Activated CD4-positive, alpha-beta memory T cell treated with anti-CD3 and anti-CD28 coated beads, Interleukin-2, amount 10 ng/mL, durations not matched to agents 7 days and 5 days (primary cell): ENCODE data around the gene DDTL. TPM values are rescaled to one million over a fixed set of nuclear protein-coding genes. Genes with fewer than 3 reads are reported as not detected.
"Not testable (repeated sequence)": the region's sequence is repeated elsewhere in the genome, so short reads cannot be mapped to it uniquely, and the experiment has no call there.

ENCODE experiments used
- CTCF ChIA-PET: fragments of 350-600 bp; sonication (Branson Sonifier 250); formaldehyde crosslinking; loops from one replicate; lab custom pipeline; 2021; ENCODE audit warnings: antibody characterized with exemption, inconsistent platforms; lab: Charles Lee
- POLR2A ChIA-PET: fragments of 350-600 bp; sonication (Branson Sonifier 250); formaldehyde crosslinking; loops from one replicate; lab custom pipeline; 2021; ENCODE audit warnings: antibody characterized with exemption; lab: Charles Lee
- DNase-seq: peaks from one replicate; pipeline ENCODE4 v3.0.0-alpha.2; 2020
- H3K27ac Mint-ChIP-seq: one replicate; pipeline ENCODE4 v1.8.0; 2021; ENCODE audit warnings: mild to moderate bottlenecking, mixed read lengths
- H3K27me3 Mint-ChIP-seq: one replicate; pipeline ENCODE4 v1.8.0; 2021; ENCODE audit warnings: mixed read lengths
- H3K36me3 Mint-ChIP-seq: one replicate; pipeline ENCODE4 v1.8.0; 2021; ENCODE audit warnings: low read depth, mixed read lengths
- H3K4me1 Mint-ChIP-seq: one replicate; pipeline ENCODE4 v1.8.0; 2021; ENCODE audit warnings: mixed read lengths
- H3K4me3 Mint-ChIP-seq: one replicate; pipeline ENCODE4 v1.8.0; 2021; ENCODE audit warnings: mild to moderate bottlenecking, mixed read lengths
- H3K9me3 Mint-ChIP-seq: one replicate; pipeline ENCODE4 v1.8.0; 2021; ENCODE audit warnings: mixed read lengths
- total RNA-seq, 2 experiments: library from RNA; stranded (reverse); gene quantifications; one replicate each; pipeline ENCODE4 v1.2.3, GENCODE V29; 2021

DDTL gene
- total RNA-seq = 1 to 10 TPM; 2.2 to 2.3 TPM

DNA sequence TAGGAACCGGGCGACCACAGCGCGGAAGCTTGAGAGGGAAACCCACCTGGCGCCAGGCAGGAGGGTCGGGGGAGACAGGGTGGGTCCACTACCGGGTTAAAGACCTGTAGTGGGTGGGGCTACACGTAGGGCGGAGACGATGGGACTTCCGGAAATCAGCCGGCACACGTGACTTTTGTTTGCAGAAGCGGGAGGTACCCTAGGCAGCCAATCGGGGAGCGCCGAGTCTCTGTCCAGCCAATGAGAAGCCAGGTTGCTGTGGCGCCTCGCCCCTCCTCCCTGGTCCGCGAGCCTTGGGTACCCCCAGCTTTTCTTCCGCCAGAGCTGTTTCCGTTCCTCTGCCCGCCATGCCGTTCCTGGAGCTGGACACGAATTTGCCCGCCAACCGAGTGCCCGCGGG lies at the start of gene DDTL:
DDTL (plus strand) TSS at position 321 of the 400 bp plus-strand sequence; CDS start at position 348, 27 bp downstream.
- H3K27me3 Mint-ChIP-seq, H3K4me3 Mint-ChIP-seq, DNase-seq, H3K9me3 Mint-ChIP-seq, CTCF ChIA-PET, POLR2A ChIA-PET, H3K27ac Mint-ChIP-seq: not testable (repeated sequence)
- peaks cover 24% of the 10 kb centered on the region for H3K4me1 Mint-ChIP-seq
- peaks cover 27% of the 10 kb centered on the region for H3K36me3 Mint-ChIP-seq

DNA sequence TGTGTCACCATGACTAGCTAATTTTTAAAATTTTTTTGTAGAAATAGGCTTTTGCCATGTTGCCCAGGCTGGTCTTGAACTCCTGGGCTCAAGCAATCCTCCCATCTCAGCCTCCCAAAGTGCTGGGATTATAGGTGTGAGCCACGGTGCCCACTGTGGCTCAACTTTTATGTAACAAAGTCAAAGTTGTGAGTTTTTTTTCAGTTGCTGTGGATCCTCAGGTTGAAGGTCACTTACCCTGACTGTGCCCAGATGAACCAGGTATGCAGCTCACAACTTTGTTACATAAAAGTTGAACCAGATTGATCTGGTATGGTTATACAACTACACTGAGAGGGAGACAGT lies 46.4 kb upstream of the DDTL start:
- CTCF ChIA-PET = interaction anchor here (1.1 to 1.2 kb wide), 2 partner anchors 9 to 26 kb away, joined by 3 read pairs; partner anchors contain the start of gene MIF

DNA sequence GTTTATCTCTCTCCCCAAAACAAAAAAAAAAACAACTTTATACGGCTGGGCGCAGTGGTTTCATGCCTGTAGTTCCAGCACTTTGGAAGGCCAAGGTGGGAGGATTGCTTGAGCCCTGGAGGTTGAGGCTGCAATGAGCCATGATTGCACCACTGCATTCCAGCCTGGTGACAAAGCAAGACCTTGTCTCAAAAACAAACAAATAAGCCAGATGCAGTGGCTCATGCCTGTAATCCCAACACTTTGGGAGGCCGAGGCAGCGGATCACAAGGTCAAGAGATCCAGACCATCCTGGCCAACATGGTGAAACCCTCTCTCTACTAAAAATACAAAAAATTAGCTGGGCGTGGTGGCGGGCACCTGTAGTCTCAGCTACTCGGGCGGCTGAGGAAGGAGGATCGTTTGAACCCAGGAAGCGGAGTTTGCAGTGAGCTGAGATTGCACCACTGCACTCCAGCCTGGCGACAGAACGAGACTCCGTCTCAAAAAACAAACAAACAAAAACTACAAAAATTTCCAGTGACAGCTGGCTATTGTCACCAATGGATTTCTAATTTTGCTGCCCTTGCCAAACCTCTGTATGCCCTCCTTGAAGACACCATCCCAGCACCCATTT lies 45.0 kb upstream of the DDTL start:
- H3K27ac Mint-ChIP-seq, POLR2A ChIA-PET, DNase-seq, H3K4me3 Mint-ChIP-seq, H3K27me3 Mint-ChIP-seq: not testable (repeated sequence)
- H3K36me3 Mint-ChIP-seq = peaks cover 27% of the 10 kb centered on the region
- peaks cover 12% of the 10 kb centered on the region for H3K9me3 Mint-ChIP-seq
- H3K4me1 Mint-ChIP-seq = peaks cover 10% of the 10 kb centered on the region
- CTCF ChIA-PET = interaction anchor here (0.7 to 1.1 kb wide), 2 partner anchors 8 to 234 kb away, joined by 3 read pairs; no protein-coding TSS in a partner anchor

More for the DNA sequence above, 46.4 kb upstream of the DDTL start:
- H3K27ac Mint-ChIP-seq, DNase-seq, H3K4me3 Mint-ChIP-seq, H3K9me3 Mint-ChIP-seq, H3K27me3 Mint-ChIP-seq: not testable (repeated sequence)
- POLR2A ChIA-PET = interaction anchor here (1.2 kb wide), 1 partner anchor 26 kb away, joined by 3 read pairs; the partner anchor contains the start of gene MIF
- Mint-ChIP-seq H3K36me3 (peaks cover 16% of the 10 kb centered on the region), H3K4me1 (peaks cover 10% of the 10 kb centered on the region)

DNA sequence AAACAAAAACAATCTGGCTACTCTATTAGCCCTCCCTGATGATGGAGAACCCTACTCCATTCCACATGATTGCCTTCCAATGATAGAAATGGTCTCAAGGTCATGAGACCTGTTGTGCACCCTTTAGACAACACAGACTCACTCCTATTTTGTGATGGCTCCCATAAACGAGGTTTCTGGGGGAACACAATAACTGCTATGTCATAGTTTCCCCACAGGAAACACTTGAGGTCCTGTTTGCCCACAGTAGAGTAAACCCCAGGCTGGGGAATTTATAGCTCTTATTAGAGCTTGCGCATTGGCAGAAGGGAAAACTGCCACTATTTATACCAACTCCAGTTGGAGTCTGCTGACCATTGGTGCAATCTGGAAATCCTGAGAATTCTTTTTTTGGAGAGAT lies 43.8 kb upstream of the DDTL start:
- Mint-ChIP-seq H3K9me3 (peaks cover 12% of the 10 kb centered on the region), H3K4me1 (peaks cover 10% of the 10 kb centered on the region), H3K4me3 (no peak overlapping the region), H3K27ac (peak overlapping the region; percentile 52), H3K27me3 (no peaks in the 10 kb centered on the region), H3K36me3 (peaks cover 39% of the 10 kb centered on the region)
- DNase-seq = no peak
- CTCF ChIA-PET = no interaction called here
- POLR2A ChIA-PET = no interaction called here

DNA sequence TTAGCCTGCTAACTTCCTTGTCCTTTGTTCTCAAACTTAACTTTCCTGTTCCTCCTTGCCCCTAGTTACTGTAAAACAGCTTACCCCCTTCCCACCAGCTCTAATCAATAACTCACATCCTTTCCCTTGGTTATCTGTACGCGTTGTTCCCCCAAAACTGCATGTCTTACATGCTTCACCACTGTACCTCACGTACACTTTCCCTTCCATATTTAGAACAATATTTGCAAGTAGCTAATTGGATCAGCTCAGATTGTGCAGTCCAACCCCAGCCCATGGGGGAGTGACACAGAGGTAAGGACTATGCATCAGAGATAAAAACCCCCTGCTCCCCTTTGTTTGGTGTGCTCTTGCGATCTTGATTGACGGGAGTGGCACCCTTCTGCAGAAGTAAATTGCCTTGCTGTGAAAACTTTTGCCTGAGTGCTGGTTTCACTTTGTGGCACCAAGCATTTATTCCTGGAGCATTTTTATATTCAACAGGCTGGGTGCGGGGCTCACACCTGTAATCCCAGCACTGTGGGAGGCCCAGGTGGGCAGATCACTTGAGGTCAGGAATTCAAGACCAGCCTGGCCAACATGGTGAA lies 41.6 kb upstream of the DDTL start:
- POLR2A ChIA-PET = no interaction called here
- Mint-ChIP-seq H3K9me3 (peaks cover 12% of the 10 kb centered on the region), H3K4me3 (no peak overlapping the region), H3K27ac (no peak overlapping the region), H3K4me1 (peaks cover 10% of the 10 kb centered on the region), H3K27me3 (no peaks in the 10 kb centered on the region), H3K36me3 (peaks cover 56% of the 10 kb centered on the region)
- no peak for DNase-seq
- CTCF ChIA-PET = no interaction called here

DNA sequence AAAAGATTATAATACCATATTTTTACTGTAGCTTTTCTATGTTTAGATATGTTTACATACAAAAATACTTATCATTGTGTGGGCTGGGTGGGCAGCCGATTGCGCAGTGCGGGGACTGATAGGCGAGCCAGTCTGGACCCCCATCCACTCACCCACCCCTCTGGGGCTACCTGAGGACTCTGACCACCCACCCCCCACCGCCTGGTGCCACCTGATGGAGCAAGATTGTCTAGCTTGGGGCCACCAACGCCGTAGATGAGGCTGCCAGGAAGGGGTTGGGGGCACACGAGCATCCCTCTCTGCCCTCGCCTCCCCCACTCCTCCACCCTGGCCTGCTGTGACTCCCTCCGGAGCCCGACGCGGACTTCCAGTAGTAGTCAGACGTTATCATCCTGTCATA lies 40.1 kb upstream of the DDTL start:
- DNase-seq = no peak
- POLR2A ChIA-PET = interaction anchor here (0.8 kb wide), 1 partner anchor 13 kb away, joined by 3 read pairs; no protein-coding TSS in a partner anchor
- H3K4me1 Mint-ChIP-seq = peaks cover 10% of the 10 kb centered on the region
- no peak overlapping the region for H3K4me3 Mint-ChIP-seq
- CTCF ChIA-PET = no interaction called here
- peaks cover 62% of the 10 kb centered on the region for H3K36me3 Mint-ChIP-seq
- no peaks in the 10 kb centered on the region for H3K27me3 Mint-ChIP-seq
- no peak overlapping the region for H3K27ac Mint-ChIP-seq
- peaks cover 17% of the 10 kb centered on the region for H3K9me3 Mint-ChIP-seq

DNA sequence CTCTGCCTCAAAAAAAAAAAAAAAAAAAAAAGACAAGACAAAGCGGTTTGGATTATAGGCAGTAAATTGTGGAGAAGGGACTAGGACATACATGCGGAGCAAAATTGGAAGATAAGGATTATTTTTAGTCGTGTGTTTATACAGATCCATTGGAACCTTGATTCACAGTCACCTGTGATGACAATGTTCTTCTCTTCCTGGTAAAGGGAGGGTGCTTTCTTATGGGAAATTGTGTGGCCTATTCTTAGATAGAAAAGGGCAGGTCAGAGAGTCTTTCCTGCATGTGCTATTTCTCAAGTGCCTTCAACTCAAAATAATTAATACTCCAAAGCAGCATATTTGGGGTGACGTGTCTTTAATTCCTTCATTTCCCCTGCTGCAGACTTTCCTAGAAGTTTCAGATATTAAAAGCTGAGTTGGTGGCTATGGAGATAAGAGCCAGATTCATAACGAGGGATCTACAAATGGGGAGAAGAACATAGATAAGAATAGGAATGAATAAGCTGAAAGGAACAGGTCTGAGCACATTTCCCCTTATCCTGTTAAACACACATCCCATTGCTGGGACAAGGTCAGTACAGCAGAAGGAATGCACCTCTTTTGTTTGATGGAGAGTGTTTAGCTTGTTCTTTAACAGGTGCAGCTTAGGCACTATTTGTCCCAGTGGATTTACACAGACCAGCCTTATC lies 28.2 kb upstream of the DDTL start:
- Mint-ChIP-seq H3K36me3 (no peaks in the 10 kb centered on the region), H3K4me3 (no peak overlapping the region), H3K4me1 (peaks cover 2% of the 10 kb centered on the region), H3K9me3 (no peaks in the 10 kb centered on the region), H3K27ac (no peak overlapping the region), H3K27me3 (peaks cover 4% of the 10 kb centered on the region)
- ChIA-PET CTCF (no interaction called here), POLR2A (no interaction called here)
- DNase-seq = no peak

DNA sequence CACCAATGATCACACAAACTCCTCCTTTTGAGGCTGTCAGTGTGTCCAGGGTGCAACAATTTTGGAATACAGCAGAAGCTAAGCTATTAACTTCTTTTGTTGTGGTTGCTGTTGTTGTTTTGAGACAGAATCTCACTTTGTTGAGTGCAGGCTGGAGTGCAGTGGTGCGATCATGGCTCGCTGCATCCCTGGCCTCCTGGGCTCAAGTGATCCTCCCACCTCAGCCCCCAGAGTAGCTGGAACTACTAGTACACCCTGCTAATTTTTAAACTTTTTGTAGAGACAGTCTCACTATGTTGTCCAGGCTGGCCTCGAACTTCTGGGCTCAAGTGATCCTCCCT lies 27.7 kb upstream of the DDTL start:
- no peaks in the 10 kb centered on the region for H3K36me3 Mint-ChIP-seq
- DNase-seq = no peak
- no peak overlapping the region for H3K4me3 Mint-ChIP-seq
- H3K9me3 Mint-ChIP-seq = no peaks in the 10 kb centered on the region
- CTCF ChIA-PET = no interaction called here
- peaks cover 2% of the 10 kb centered on the region for H3K4me1 Mint-ChIP-seq
- peaks cover 4% of the 10 kb centered on the region for H3K27me3 Mint-ChIP-seq
- no peak overlapping the region for H3K27ac Mint-ChIP-seq
- POLR2A ChIA-PET = no interaction called here

DNA sequence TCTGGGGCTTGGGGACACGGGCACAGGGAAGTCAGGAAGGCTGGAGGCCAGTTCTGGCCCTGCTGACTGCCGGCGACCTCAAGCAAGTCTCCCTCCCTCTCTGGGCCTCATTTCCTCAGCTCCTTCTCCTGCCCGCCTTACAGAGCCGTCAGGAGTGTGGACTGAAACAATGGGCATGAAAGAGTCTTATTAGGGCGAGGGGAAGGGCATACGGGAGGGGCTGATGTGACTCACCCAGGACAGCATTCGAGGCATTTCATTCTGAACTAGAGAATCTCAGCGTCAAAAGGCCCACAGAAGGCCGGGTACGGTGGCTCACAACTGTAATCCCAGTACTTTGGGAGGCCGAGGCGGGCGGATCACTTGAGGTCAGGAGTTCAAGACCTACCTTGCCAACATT lies 26.5 kb upstream of the DDTL start:
- H3K27me3 Mint-ChIP-seq, H3K9me3 Mint-ChIP-seq, H3K27ac Mint-ChIP-seq, H3K36me3 Mint-ChIP-seq, CTCF ChIA-PET, H3K4me3 Mint-ChIP-seq, H3K4me1 Mint-ChIP-seq, POLR2A ChIA-PET, DNase-seq: not testable (repeated sequence)

DNA sequence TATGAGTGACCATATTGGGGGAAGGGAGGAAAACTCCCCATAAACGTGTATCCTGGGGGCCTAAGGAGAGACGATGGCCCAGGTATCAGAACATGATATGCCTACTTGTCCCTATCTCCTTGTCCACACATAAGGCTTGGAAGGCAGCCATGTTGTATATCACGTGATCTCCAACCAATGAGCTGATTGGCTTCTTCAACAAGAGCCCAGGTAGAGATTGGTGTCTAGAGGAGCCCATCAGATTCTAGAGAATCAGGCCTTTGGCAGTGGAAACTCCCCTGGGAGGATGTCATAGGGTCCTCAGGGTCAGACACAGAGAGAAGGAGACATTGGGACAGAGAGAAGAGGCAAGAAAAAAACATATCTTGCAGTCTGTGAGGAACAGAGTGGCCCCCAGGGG lies 19.3 kb upstream of the DDTL start:
- peaks cover 15% of the 10 kb centered on the region for H3K27me3 Mint-ChIP-seq
- H3K4me1 Mint-ChIP-seq, H3K36me3 Mint-ChIP-seq, H3K27ac Mint-ChIP-seq, DNase-seq, CTCF ChIA-PET, H3K4me3 Mint-ChIP-seq, POLR2A ChIA-PET, H3K9me3 Mint-ChIP-seq: not testable (repeated sequence)

DNA sequence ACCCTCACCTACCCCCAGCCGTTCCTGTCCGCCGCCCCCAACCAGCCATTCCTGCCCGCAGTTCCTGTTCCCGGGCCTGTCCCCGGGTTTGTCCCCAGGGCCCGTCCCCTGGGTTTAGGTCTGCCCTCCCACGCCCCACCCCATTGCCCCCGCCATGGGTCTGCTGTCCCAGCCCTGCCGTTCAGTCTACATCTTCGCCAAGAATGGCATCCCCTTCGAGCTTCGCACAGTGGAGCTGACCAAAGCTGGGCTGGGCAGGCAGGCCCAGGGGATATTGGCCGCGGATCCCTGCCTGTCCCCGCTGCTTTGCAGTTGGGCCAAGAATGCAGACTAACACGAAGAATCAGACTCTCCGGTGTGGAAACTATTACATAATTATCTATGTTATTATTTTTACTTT lies 16.9 kb upstream of the DDTL start:
- H3K4me1 Mint-ChIP-seq, CTCF ChIA-PET, DNase-seq, H3K4me3 Mint-ChIP-seq, H3K27me3 Mint-ChIP-seq, H3K27ac Mint-ChIP-seq, H3K9me3 Mint-ChIP-seq, POLR2A ChIA-PET, H3K36me3 Mint-ChIP-seq: not testable (repeated sequence)

DNA sequence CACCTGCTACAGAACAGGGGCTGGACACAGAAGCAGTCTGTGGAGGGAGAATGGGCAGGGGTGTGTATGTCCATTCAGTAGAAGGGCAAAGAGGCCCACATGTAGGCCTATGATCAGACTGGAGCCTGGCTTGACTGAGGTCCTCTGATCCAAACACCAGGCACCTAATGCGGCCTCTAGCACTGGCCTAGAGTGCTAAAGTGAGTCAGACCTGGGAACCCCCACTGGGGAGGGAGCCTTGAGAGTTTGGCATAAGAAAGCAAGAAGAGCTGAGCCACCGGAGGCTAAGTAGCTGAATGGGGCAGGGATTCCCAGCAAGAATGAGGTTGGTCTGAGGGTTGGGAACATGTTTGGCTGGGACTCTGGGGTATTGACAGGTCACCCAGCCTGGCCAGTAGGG lies 15.3 kb upstream of the DDTL start:
- H3K4me3 Mint-ChIP-seq, DNase-seq, H3K36me3 Mint-ChIP-seq, POLR2A ChIA-PET, H3K9me3 Mint-ChIP-seq, H3K27ac Mint-ChIP-seq, CTCF ChIA-PET, H3K27me3 Mint-ChIP-seq, H3K4me1 Mint-ChIP-seq: not testable (repeated sequence)

DNA sequence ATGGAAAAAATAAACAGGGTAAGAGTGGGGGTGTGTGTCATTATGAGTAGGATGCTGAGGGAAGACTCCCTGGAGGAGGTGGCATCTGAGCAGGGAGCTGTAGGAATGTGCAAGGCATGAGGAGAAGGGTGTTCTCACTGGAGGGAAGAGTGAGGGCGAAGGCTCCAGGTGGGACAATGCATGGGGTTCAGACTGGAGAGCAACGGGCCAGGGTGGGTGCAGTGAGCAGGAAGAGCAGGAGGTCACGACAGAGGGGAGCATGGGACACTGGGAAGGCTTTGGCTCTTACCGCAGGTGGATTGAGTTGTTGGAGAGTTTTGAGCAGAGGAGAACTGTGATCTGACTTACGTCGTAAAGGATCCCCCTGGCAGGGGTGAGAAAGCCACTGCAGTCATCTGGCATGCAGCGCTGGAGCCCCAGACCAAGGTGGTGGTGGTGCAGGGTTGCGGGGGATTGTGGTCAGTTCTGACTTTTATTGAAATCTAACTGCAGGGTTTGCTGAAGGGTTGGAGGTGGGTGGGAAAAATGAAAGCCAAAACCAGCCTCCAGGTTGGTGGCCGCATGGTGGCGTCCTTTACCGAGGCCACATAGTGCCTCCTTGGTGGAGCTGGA lies 13.8 kb upstream of the DDTL start:
- CTCF ChIA-PET, POLR2A ChIA-PET, DNase-seq, H3K4me3 Mint-ChIP-seq, H3K27me3 Mint-ChIP-seq, H3K4me1 Mint-ChIP-seq, H3K36me3 Mint-ChIP-seq, H3K27ac Mint-ChIP-seq, H3K9me3 Mint-ChIP-seq: not testable (repeated sequence)
